ENCODE measurements around the gene HOXA10. TPM values are rescaled to one million over a fixed set of nuclear protein-coding genes. Genes with fewer than 3 reads are reported as not detected.

Gene HOXA10
- 19.7 TPM for total RNA-seq
- long read RNA-seq, transcript HOXA10-201 (2 exons, 2,541 nt), result major isoform, 33 of 52 reads
- long read RNA-seq, transcript HOXA10-202 (2 exons, 1,570 nt), result minor isoform, 16 of 52 reads
- long read RNA-seq, partial matches to known transcripts, result 0 of 52 reads
- long read RNA-seq, other reads (novel, unspliced or antisense), result 2 of 52 reads

DNA sequence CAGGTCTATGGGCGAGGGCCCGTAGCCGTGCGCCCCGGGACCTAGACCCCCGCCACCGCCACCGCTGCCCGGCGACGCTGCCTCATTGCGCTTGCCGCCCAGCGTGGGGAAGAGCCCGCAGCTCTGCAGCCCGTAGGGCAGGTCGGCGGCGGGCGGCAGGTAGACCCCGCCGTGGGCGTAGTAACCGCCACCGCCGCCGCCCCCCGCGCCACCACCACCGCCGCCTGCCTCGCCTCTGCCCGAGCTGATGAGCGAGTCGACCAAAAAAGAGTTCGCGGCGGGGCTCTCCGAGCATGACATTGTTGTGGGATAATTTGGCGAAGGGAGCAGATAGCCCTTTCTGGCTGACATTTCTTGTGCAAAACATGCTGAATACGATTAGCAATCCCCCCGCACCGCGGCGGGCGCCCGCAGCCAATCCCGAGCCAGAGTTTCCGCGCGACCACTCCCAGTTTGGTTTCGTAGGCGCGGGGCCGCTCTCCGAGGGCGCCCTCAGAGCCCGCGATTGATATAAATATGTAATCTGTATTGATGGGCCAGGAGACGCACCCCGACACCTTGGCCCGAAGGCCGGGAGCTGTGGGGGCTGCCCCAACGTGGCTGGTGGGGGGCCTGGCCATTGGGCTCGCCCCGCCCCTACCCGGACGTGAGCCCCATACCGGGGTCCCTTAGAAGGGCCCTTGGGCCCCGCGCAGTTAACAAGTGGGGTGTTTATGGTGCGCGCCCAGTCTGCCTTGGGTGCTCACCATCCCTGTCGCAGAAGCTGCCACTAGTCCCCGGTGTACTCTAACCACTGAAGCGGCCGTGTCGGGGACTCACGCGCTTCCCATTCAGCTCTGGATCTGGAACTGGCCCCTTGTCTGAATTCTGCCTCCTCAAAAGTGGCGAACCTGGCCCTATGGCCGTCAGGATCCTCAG, at the start of gene HOXA10:
HOXA10 (minus strand) TSS at position 365 of the 918 bp plus-strand sequence; CDS start at position 351, 14 bp downstream.
- peak; percentile 89 for DNase-seq (ENCODE audit: low spot score)

- no peak for DNase-seq (ENCODE audit: low spot score)
These were observed 47.2 kb upstream of the HOXA10 start for GRCh38 chr7:27221201-27221797.

DNA sequence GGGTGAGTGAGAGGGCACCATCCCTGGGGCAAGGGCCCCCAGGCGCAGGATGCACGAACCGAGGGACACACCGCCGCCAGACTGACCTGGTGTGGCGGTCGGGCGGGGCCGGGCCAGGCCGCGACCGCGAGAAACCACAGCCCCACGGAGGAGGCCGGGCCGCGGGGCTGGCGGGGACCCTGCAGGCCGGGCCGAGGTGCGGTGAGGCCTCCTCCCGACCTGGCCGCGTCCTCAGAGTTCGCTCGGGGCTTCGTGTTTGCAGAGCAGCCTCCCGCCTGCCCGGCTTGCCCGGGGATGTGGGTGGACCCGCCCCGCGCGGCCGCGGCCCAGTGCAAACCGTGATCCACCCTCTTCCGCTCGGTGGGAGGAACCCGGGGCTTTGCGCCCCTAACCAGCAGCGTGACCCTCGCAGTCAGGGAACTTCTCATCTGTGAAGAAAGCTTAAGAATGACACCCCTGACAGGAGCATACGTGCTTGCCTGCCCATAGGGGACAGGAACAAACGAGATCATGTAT, 46.4 kb upstream of the HOXA10 start:
- no peak for DNase-seq (ENCODE audit: low spot score)

DNA sequence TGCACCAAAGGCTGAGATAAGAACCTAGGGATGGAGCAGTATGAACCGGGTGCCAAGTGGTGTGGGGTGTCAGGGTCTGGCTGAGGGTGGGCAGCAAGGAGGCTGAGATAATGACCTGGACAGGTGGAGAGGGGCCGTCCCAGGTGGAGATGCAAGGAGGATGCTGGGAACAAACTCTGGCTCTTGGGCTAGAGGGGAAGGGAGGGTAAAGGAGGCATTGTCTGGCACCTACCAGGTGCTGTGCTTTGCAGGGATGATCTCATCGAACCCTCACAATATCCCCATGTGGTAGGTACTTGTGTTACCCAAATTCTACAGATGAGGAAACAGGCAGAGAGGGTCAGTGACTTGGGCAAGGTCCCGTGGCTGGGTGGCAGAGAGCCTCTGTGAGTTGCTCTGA, 45.7 kb upstream of the HOXA10 start:
- DNase-seq (ENCODE audit: low spot score), result no peak

DNA sequence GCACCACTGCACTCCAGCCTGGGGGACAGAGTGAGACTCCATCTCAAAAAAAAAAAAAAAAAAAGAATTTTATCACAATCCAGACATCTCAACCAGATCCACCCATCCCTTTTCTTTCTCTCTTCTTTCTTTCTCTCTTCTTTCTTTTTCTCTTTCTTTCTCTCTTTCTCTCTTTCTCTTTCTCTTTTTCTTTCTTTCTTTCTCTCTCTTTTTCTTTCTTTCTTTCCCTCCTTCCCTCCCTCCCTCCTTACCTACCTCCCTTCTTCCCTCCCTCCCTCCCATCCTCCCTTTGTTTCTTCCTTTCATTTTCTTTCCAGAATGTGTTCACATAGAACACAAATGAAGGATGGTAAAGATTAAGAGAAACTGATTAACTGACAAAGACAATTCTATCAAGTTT, 43.8 kb upstream of the HOXA10 start:
- DNase-seq (ENCODE audit: low spot score), result no peak

- DNase-seq (ENCODE audit: low spot score), result no peak
These were observed 41.2 kb upstream of the HOXA10 start for GRCh38 chr7:27215356-27215755.

GRCh38 chr7:27214239-27214950, 40.3 kb upstream of the HOXA10 start:
- DNase-seq (ENCODE audit: low spot score), result no peak

GRCh38 chr7:27213433-27214238, 39.5 kb upstream of the HOXA10 start:
- no peak for DNase-seq (ENCODE audit: low spot score)

DNA sequence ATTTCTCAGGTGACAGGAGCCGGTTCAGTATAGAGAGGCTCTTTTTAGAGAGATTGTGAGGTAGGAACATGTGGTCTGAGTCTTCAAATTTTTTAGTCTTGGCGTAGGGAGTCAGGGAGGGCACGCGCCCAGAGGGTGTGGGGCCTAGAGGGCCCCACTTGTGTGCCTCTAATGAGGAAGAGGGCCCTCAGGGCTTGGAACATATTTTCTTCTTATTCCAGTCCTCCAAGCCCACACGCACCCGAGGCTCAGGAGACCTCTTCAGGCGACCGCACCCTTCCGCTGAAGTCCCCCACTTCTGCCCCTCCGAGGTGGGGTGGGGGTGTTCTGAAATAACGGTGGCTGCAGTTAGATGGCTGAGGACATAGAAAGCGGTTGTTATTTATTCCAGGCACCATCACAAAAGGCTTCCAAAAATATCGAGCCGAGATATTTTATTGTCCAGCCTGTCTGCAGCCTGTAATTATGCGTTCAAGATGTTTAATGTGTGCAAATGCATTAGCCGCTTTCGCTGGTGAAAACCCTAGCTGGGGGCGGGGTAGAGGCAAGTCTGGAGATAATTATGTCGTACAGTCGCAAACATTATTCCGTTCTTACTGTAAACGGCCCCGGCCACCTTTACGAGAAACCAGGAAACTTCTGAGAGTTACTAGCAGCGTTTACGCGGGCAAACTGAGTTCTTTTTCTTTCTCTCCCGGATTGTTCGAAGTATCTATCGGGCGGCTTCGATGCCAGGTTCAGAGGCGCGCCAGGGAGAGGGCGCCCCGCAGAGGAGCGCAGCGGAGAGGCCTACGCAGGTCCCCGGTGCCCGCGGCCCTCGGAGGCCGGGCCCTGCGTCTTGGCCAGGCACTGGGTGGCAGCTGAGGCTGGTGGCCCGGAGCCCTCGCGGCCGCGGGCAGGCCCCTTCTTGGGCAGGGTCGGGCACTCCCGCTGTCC, 38.6 kb upstream of the HOXA10 start:
- DNase-seq (ENCODE audit: low spot score), result no peak

DNA sequence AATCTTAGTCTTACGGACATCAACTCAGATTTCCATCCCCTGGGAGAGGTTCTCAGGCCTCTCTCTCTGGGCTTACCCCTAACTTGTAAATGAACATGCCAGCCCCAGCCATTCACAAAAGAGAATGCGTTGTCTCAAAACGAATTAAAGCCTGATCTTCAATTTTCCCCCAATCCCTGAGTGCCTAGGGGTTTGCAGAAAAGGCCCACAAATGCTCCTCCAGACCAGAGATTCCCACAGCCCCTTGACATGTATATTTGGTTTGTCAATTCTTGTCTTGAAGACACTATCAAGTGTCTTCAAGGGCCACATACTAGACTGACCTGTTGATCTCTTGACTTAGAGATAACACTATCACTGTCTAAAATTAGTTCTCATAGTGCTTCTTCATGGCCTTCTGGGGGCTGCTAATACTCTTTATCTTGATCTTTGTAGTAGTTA, 37.7 kb upstream of the HOXA10 start:
- no peak for DNase-seq (ENCODE audit: low spot score)

GRCh38 chr7:27211084-27211446, 36.9 kb upstream of the HOXA10 start:
- DNase-seq (ENCODE audit: low spot score), result no peak

GRCh38 chr7:27210441-27211083, 36.4 kb upstream of the HOXA10 start:
- no peak for DNase-seq (ENCODE audit: low spot score)

DNA sequence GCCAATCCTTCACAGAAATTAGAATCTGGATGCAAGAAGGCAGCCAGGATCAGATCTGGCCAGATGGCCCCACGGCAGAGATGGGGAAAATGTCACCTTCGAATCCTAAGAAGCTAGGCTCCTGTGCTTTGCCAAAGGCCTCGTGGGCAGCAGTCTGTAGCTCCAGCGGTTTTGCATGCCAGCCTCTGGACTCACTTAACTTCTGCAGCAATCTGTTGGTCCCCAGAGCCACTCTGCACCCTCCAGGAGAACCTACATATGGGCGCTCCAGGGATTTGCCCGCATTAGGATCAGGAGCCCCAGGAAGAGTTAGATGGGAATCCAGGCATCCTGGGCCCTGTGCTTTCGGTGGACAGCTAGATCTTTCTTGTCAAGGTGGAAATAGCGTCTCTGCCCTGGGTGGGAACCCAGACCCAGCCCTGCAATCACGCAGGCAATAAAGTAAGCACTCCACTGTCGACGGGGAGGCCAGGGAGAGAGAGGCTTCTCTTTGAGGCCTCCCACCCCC, 35.9 kb upstream of the HOXA10 start:
- DNase-seq (ENCODE audit: low spot score), result no peak

GRCh38 chr7:27208998-27209397, 34.9 kb upstream of the HOXA10 start:
- no peak for DNase-seq (ENCODE audit: low spot score)

- no peak for DNase-seq (ENCODE audit: low spot score)
These were observed 33.3 kb upstream of the HOXA10 start for GRCh38 chr7:27207348-27207985.

- no peak for DNase-seq (ENCODE audit: low spot score)
These were observed 31.5 kb upstream of the HOXA10 start for GRCh38 chr7:27205325-27206280.

DNA sequence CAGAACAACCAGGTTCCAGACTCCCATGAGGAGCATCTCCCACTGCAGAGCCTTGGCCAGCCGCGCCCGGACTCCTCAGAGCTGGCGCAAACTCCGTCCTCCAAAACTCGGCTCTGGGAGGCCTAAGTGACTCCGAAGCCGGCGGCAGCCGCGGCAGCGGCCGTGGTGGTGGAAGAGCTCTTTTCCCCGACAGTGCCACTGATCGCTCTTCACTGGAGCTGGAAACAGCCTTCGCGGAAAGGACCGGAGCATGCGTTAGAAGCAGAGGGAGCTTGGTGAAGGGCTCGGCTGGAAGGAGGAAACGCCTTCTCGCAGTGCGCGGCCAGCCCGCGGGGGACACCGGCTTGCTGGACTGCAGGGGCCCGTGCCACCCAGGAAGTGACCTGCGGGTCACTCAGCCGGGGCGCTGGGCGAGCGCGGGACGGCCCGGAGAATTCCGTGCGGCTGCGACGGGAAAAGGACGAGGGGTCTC, 30.8 kb upstream of the HOXA10 start:
- no peak for DNase-seq (ENCODE audit: low spot score)

All from mesenteric fat pad (tissue), 1 donor.